T-cell (primary cell): ENCODE results near the gene KIAA0319L. TPM values are rescaled to one million over a fixed set of nuclear protein-coding genes. Genes with fewer than 3 reads are reported as not detected.

Source experiments
- ATAC-seq, 4 experiments: fragments of 200-7000 bp in 3 of 4; fragments of 150-1000 bp in 1 of 4; cut with Tn5 transposase; replicated peaks in 1 of 4; 1 replicate in 3 of 4; 2 replicates in 1 of 4; pipeline ENCODE4 v1.10.0; 2021; ENCODE audit warnings: moderate library complexity in 3 of 4, mild to moderate bottlenecking in 2 of 4, moderate number of reproducible peaks in 1 of 4
- CTCF ChIA-PET, 2 donors: fragments of 300-600 bp; sonication (Branson Sonifier 250); formaldehyde crosslinking; loops; one replicate each; lab custom pipeline; 2022; ENCODE audit warnings: antibody characterized with exemption in 2 of 2; lab: Charles Lee
- POLR2A ChIA-PET, 2 donors: fragments of 300-600 bp; sonication (Branson Sonifier 250); formaldehyde crosslinking; loops; one replicate each; lab custom pipeline; 2022; ENCODE audit warnings: antibody characterized with exemption in 2 of 2; lab: Charles Lee
- DNase-seq, 35 experiments: peaks; one replicate each; pipeline versions ENCODE4 v3.0.0 to v3.0.0-alpha.2; 2013 to 2023
- H3K27ac ChIP-seq: one replicate; pipeline ENCODE4 v1.5.1; 2013; ENCODE audit warnings: low read length
- H3K27me3 ChIP-seq, 2 experiments: replicated peaks in 1 of 2; 1 replicate in 1 of 2; 2 replicates in 1 of 2; pipeline versions ENCODE4 v1.6.1 to v1.7.0; 2013; ENCODE audit warnings: low read length in 1 of 2, mixed read lengths in 1 of 2; ENCODE audit not compliant: control insufficient read depth in 2 of 2, insufficient read depth in 2 of 2; ENCODE audit errors: extremely low read depth in 1 of 2
- H3K36me3 ChIP-seq, 2 donors: 1 replicate in 1 of 2; 2 replicates in 1 of 2; pipeline versions ENCODE4 v1.6.1 to v1.7.0; 2013; ENCODE audit warnings: low read length in 1 of 2; ENCODE audit not compliant: control insufficient read depth in 2 of 2, insufficient read depth in 1 of 2; ENCODE audit errors: extremely low read depth in 1 of 2
- H3K4me1 ChIP-seq, 2 experiments: 1 replicate in 1 of 2; 2 replicates in 1 of 2; pipeline versions ENCODE4 v1.6.1 to v1.7.0; 2013; ENCODE audit warnings: low read length in 2 of 2, mixed read lengths in 1 of 2; ENCODE audit not compliant: insufficient read depth in 2 of 2, control insufficient read depth in 1 of 2; ENCODE audit errors: extremely low read depth in 1 of 2
- H3K4me3 ChIP-seq, 2 donors: 1 replicate in 1 of 2; 2 replicates in 1 of 2; pipeline versions ENCODE4 v1.5.1 to v1.7.0; 2013; ENCODE audit warnings: mild to moderate bottlenecking in 2 of 2, low read length in 1 of 2, moderate library complexity in 1 of 2; ENCODE audit not compliant: control insufficient read depth in 1 of 2; ENCODE audit errors: extremely low read depth in 1 of 2
- H3K9me3 ChIP-seq: 2 replicates; pipeline ENCODE4 v1.7.0; 2013
- H3K27ac Mint-ChIP-seq, 2 donors: one replicate each; pipeline ENCODE4 v1.8.0; 2020 to 2021; ENCODE audit warnings: mild to moderate bottlenecking in 2 of 2, mixed read lengths in 2 of 2
- H3K27me3 Mint-ChIP-seq, 2 donors: one replicate each; pipeline ENCODE4 v1.8.0; 2021 to 2022; ENCODE audit warnings: mixed read lengths in 2 of 2
- H3K36me3 Mint-ChIP-seq: one replicate; pipeline ENCODE4 v1.8.0; 2021; ENCODE audit warnings: mixed read lengths
- H3K4me1 Mint-ChIP-seq, 3 donors: one replicate each; pipeline ENCODE4 v1.8.0; 2020 to 2022; ENCODE audit warnings: mixed read lengths in 3 of 3, mild to moderate bottlenecking in 1 of 3
- H3K4me3 Mint-ChIP-seq, 3 donors: one replicate each; pipeline ENCODE4 v1.8.0; 2020 to 2022; ENCODE audit warnings: mild to moderate bottlenecking in 3 of 3, mixed read lengths in 3 of 3, moderate library complexity in 3 of 3
- H3K9me3 Mint-ChIP-seq, 3 donors: one replicate each; pipeline ENCODE4 v1.8.0; 2020 to 2022; ENCODE audit warnings: mixed read lengths in 3 of 3
- WGBS: methylation state at CpG from one replicate; pipeline ENCODE4 v1.1.5; 2013; ENCODE audit warnings: missing lambda C conversion rate; ENCODE audit not compliant: insufficient coverage; 5-methylcytosine and 5-hydroxymethylcytosine counted together
- total RNA-seq, 35 experiments: library from RNA in 6 of 35; stranded (reverse) in 6 of 35; fragments of 120-200 nt in 1 of 35; gene quantifications; one replicate each; pipeline versions ENCODE4 v1.2.1 to v1.2.4 and lab custom pipeline; 2013 to 2026

The KIAA0319L gene
- total RNA-seq, 5 donors from 2014 or later (not counting 1 experiment from before 2014, with no cell fraction given) = 60.8 to 73.7 (median 63.7) TPM

GRCh38 chr1:35565742-35566133, 8.5 kb upstream of the KIAA0319L start:
- ATAC-seq (no peak), DNase-seq (no peak)
- no peak overlapping the region for H3K27ac Mint-ChIP-seq
- 97% methylated on average over 11 of the region's 11 CpGs for WGBS
- Histone ChIP-seq H3K27me3 (no peaks in the 10 kb centered on the region), H3K36me3 (peaks cover 3 to 7% of the 10 kb centered on the region in 2 donors), H3K27ac (no peak overlapping the region), H3K4me3 (no peak overlapping the region), H3K9me3 (no peaks in the 10 kb centered on the region), H3K4me1 (peaks cover 0 to 15% of the 10 kb centered on the region in 2 experiments)
- no peaks in the 10 kb centered on the region for H3K27me3 Mint-ChIP-seq
- H3K4me1 Mint-ChIP-seq = peaks cover 32 to 40% (median 35%) of the 10 kb centered on the region in 3 donors
- ChIA-PET CTCF (interaction anchor here (0.5 to 2.1 kb wide), 9 partner anchors 30 to 1924 kb away, joined by 3 to 56 read pairs (median 4); no protein-coding TSS in a partner anchor), POLR2A (no interaction called here)
- no peak overlapping the region for H3K4me3 Mint-ChIP-seq
- H3K36me3 Mint-ChIP-seq = peaks cover 7% of the 10 kb centered on the region
- H3K9me3 Mint-ChIP-seq = no peaks in the 10 kb centered on the region

DNA sequence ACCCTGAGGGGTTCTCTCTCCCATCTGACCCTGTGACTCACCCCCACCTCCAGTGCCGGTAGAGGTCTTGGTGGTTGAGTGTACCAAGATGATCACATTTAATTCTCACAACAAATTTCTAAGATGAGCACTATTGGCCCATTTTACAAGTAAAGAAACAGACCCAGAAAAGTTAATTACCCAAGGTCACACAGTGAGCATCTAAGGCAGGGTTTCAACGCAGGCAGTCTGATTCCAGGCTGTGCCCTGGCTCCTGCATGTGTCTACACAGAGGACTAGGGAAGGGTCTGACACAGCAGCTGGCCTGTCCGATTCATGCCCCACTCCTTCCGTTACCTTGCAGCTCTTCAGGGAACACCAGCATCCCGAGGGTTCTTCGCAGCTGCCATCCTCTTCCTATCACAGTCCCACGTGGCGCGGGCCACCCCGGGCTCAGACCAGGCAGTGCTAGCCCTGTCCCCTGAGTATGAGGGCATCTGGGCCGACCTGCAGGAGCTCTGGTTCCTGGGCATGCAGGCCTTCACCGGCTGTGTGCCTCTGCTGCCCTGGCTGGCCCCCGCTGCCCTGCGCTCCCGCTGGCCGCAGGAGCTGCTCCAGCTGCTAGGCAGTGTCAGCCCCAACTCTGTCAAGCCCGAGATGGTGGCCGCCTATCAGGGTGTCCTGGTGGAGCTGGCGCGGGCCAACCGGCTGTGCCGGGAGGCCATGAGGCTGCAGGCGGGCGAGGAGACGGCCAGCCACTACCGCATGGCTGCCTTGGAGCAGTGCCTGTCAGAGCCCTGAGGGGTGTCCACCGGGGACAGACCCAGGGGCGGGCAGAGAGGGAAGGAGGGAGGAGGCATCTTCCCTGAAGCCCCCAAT, 7.9 kb upstream of the KIAA0319L start:
- ChIA-PET POLR2A (interaction anchor here in 1 of 2 donors (0.5 kb wide), 1 partner anchor 163 kb away, joined by 4 read pairs; no protein-coding TSS in a partner anchor), CTCF (interaction anchor here (0.5 to 2.1 kb wide), 21 partner anchors 8 to 1925 kb away, joined by 3 to 56 read pairs (median 4); partner anchors contain the start of gene TFAP2E (in 1 of the 2))
- DNase-seq (no peak), ATAC-seq (no peak)
- H3K4me1 ChIP-seq = peaks cover 0 to 15% of the 10 kb centered on the region in 2 experiments
- H3K9me3 Mint-ChIP-seq = no peaks in the 10 kb centered on the region
- no peaks in the 10 kb centered on the region for H3K27me3 Mint-ChIP-seq
- peak overlapping the region in 1 of 2 donors; percentile 76 for H3K27ac Mint-ChIP-seq
- no peak overlapping the region for H3K4me3 ChIP-seq
- no peaks in the 10 kb centered on the region for H3K9me3 ChIP-seq
- 96% methylated on average over 24 of the region's 28 CpGs for WGBS
- H3K36me3 ChIP-seq = peaks cover 3 to 7% of the 10 kb centered on the region in 2 donors
- peaks cover 7% of the 10 kb centered on the region for H3K36me3 Mint-ChIP-seq
- H3K27ac ChIP-seq = no peak overlapping the region
- peaks cover 32 to 40% (median 35%) of the 10 kb centered on the region in 3 donors for H3K4me1 Mint-ChIP-seq
- H3K27me3 ChIP-seq = no peaks in the 10 kb centered on the region
- no peak overlapping the region for H3K4me3 Mint-ChIP-seq

GRCh38 chr1:35564037-35564883, 7.1 kb upstream of the KIAA0319L start:
- Histone ChIP-seq H3K9me3 (no peaks in the 10 kb centered on the region), H3K36me3 (peaks cover 3 to 7% of the 10 kb centered on the region in 2 donors), H3K27ac (no peak overlapping the region), H3K4me3 (no peak overlapping the region), H3K27me3 (no peaks in the 10 kb centered on the region), H3K4me1 (peaks cover 0 to 16% of the 10 kb centered on the region in 2 experiments)
- DNase-seq = peak; percentile 48 to 89 (median 73)
- CTCF ChIA-PET = interaction anchor here (0.9 to 2.1 kb wide), 19 partner anchors 8 to 163 kb away, joined by 3 to 56 read pairs (median 4); partner anchors contain the start of gene TFAP2E (in 1 of the 2)
- Mint-ChIP-seq H3K4me3 (peak overlapping the region in 1 of 3 donors; percentile 28), H3K9me3 (no peaks in the 10 kb centered on the region), H3K4me1 (peaks cover 40 to 47% (median 44%) of the 10 kb centered on the region in 3 donors), H3K27ac (peak overlapping the region; percentile 56 to 76), H3K36me3 (peaks cover 7% of the 10 kb centered on the region), H3K27me3 (no peaks in the 10 kb centered on the region)
- POLR2A ChIA-PET = interaction anchor here in 1 of 2 donors (0.5 kb wide), 1 partner anchor 163 kb away, joined by 4 read pairs; no protein-coding TSS in a partner anchor
- 81% methylated on average over 5 of the region's 9 CpGs for WGBS
- peak; percentile 61 to 76 (median 70) for ATAC-seq

DNA sequence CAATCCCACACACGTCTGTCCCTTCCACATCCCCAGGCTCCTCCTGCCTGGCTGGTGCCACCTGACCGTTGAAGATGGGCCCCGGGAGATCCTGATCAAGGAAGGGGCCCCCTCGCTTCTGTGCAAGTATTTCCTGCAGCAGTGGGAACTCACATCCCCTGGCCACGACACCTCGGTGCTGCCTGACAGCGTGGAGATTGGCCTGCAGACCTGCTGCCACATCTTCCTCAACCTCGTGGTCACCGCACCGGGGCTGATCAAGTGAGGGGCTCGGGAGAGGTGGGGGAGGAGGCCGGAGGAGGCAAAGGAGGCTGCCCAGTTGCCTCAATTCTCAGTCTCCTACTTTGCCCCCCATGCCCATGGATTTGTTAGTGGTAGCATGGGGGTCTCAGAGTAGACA, 6.0 kb upstream of the KIAA0319L start:
- Histone ChIP-seq H3K36me3 (peaks cover 3 to 7% of the 10 kb centered on the region in 2 donors), H3K27ac (no peak overlapping the region), H3K4me1 (peaks cover 0 to 25% of the 10 kb centered on the region in 2 experiments), H3K9me3 (no peaks in the 10 kb centered on the region), H3K27me3 (no peaks in the 10 kb centered on the region), H3K4me3 (no peak overlapping the region)
- WGBS = 36% methylated on average over 7 of the region's 12 CpGs
- ChIA-PET POLR2A (no interaction called here), CTCF (interaction anchor here in 1 of 2 donors (1.0 kb wide), 1 partner anchor 112 kb away, joined by 4 read pairs; no protein-coding TSS in a partner anchor)
- Mint-ChIP-seq H3K27me3 (no peaks in the 10 kb centered on the region), H3K36me3 (peaks cover 7% of the 10 kb centered on the region), H3K9me3 (no peaks in the 10 kb centered on the region), H3K27ac (no peak overlapping the region), H3K4me1 (peaks cover 41 to 48% (median 45%) of the 10 kb centered on the region in 3 donors), H3K4me3 (no peak overlapping the region)
- DNase-seq (no peak), ATAC-seq (no peak)

GRCh38 chr1:35561972-35562680, 4.9 kb upstream of the KIAA0319L start:
- no peaks in the 10 kb centered on the region for H3K27me3 Mint-ChIP-seq
- ChIA-PET CTCF (interaction anchor here in 1 of 2 donors (1.0 kb wide), 1 partner anchor 111 kb away, joined by 4 read pairs; no protein-coding TSS in a partner anchor), POLR2A (interaction anchor here in 1 of 2 donors (0.5 kb wide), 1 partner anchor 232 kb away, joined by 7 read pairs; no protein-coding TSS in a partner anchor)
- Histone ChIP-seq H3K27ac (no peak overlapping the region), H3K36me3 (peaks cover 3 to 7% of the 10 kb centered on the region in 2 donors), H3K4me3 (no peak overlapping the region), H3K4me1 (peaks cover 2 to 30% of the 10 kb centered on the region in 2 experiments), H3K27me3 (no peaks in the 10 kb centered on the region), H3K9me3 (no peaks in the 10 kb centered on the region)
- ATAC-seq = no peak
- no peak overlapping the region for H3K4me3 Mint-ChIP-seq
- no peak for DNase-seq
- no peaks in the 10 kb centered on the region for H3K9me3 Mint-ChIP-seq
- peaks cover 42 to 51% (median 46%) of the 10 kb centered on the region in 3 donors for H3K4me1 Mint-ChIP-seq
- 87% methylated on average over 12 of the region's 15 CpGs for WGBS
- peak overlapping the region in 1 of 2 donors; percentile 71 for H3K27ac Mint-ChIP-seq
- peaks cover 7% of the 10 kb centered on the region for H3K36me3 Mint-ChIP-seq
